Cardiac septum (tissue), 1 donor: Measurements from ENCODE around the gene L3HYPDH. TPM values are rescaled to one million over a fixed set of nuclear protein-coding genes. Genes with fewer than 3 reads are reported as not detected.

Experiments
- DNase-seq: peaks from one replicate; pipeline ENCODE4 v3.0.0-alpha.2; 2020; ENCODE audit warnings: low spot score
- intact Hi-C: fragments of 100-400 bp; cut with DNase I; formaldehyde crosslinking; loops from one replicate; pipeline ENCODE4 v1.14.0; 2022
- total RNA-seq: library from RNA; stranded (reverse); fragmentation: NEBNext Ultra II Directional; extraction: Animal tissue kit (Norgen Biotek cat#: 25700); gene quantifications from one replicate; pipeline ENCODE4 v1.2.1, GENCODE V29; 2021
- donor health status: DM: no; HTN: no; CAD: no.

The L3HYPDH gene
- total RNA-seq, 1 donor from 2014 or later: 20.3 TPM

DNA sequence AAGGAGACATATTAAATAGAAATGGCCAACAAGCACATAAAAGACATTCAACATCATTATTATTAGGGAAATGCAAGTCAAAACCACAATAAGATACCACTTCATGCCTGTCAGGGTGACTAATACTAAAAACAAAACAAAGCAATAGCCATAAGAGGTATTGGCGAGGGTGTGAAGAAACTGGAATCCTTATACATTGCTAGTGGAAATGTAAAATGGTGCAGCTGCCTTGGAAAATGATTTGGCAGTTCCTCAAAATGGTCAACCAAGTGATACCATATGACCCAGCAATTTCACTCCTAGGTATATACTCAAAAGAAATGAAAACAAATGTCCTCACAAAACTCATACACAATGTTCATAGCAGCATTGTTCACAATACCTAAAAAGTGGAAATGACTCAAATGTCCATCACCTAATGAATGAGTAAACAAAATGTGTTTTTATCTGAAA lies 46.0 kb downstream of the L3HYPDH start:
- no peak for DNase-seq
- intact Hi-C loops: no loop called here

DNA sequence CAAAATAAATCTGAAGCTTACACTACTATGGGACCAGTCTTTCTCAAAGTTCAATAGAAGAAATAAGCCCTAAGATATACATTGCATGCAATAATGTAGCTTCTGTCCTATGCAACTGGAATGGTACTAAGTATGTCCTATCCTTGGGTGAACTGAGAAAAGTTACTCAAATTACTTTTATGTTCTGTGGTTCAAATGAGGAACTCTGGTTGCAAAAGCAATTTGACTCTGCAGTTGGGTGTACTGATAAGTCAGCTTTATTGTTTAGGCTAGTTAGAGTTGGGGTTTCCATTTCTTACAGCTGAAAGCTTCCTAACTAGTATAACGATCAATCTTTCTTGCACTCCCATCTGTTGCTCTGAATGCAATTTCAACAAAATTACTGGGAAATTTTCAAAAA lies 48.2 kb downstream of the L3HYPDH start:
- intact Hi-C loops: no loop called here
- DNase-seq: no peak

DNA sequence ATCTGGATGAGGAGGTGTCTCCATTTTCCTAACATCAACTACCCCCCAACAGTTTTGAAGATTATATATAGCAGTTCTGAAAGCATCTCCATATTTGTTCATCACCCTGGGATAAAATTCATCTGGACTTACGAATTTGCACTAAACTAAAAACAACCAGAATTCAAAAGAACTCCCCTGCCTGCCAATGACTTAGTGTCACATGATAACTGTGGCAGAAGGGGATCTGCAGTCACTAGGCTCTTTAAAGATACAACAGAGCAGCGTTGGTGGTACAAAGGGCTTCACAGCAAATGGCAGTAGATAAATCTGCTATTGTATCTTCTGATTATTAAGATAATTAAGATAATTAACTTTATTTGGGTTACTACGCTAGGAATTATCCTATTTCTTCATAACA lies 49.1 kb downstream of the L3HYPDH start:
- intact Hi-C loops: no loop called here

DNA sequence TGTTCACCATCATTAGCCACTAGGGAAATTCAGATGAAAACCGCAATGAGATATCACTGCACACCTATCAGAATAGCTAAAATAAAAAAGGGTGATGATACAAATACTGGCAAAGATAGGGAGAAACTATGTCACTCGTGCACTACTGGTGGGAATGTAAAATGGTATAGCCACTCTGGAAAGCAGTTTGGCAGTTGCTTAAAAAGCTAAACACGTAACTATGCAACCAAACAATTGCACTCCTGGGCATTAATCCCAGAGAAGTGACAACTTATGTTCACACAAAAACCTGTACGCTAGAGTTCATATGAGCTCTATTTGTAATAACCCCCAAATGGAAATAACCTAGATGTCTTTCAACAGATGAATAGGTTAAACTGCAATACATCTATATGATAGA lies 54.4 kb downstream of the L3HYPDH start:
- DNase-seq: no peak
- intact Hi-C loops: loop anchor here (5.0 to 10.0 kb wide), 2 partner anchors 97 to 295 kb away; no protein-coding TSS in a partner anchor

More for the DNA sequence above, 49.1 kb downstream of the L3HYPDH start:
- DNase-seq: no peak

DNA sequence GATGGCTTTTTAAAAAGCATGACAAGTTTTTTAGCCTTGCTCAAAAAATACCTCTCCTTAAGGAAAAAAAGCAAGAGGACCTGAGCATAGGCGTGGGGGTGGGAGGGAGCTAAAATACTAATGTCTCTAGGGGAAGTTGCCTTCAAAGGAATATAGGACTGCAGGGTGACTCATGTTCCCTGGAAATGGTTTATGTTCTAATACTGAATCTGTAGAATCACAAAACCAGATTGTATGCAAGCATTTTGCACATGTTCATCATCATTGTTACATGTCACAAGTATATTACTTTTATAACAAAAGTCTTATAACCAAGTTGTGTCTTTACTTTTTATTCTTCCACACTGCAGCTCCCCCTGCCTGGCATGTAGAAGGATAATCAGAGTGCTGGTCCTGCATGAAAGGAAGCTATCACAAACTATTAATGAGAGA lies 55.6 kb downstream of the L3HYPDH start:
- intact Hi-C loops: loop anchor here (5.0 to 10.0 kb wide), 2 partner anchors 96 to 294 kb away; no protein-coding TSS in a partner anchor
- no peak for DNase-seq

DNA sequence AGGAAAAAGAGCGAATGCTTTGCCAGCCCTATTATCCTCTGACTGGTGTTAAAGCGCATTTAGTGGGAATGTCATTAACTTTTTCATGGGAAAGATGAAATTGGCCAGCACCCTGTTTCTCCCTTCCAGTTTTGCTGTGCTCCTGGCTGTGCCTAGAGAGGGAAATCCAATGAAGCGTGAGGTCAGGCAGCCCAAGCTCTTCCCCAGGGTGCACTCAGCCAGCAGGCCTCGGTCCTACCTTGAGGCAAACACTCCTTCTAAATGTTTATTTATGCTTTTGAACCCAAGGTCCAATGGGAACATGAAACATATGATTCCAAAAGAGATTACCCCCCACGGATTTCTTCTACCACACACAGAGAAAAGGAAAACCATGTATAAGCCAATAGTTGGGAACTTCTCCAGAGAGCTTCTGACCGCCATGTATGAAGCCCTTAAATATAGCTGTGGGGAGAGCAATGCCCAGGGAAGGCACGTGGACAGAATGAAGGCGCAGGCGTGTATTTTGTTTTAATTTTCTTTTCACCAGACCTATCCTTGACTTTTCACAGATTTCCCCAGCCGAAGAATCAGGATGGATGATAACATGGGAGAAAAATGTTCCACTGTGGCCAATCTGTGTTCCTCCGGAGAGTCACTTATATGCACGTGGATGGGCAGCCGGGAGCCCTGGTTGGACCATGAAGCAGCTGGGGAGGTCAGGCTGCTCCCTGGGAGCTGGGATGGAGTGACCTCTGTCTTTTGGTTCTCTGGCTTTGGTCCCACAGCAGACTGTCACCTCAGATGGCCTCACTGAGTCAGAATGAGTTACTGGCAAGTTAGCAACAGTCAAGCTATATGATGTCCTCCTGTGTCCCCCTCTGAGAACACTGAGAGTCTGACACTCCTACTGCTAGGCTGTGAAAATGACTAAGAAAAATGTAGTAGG lies 56.3 kb downstream of the L3HYPDH start:
- intact Hi-C loops: loop anchor here (5.0 to 10.0 kb wide), 2 partner anchors 96 to 293 kb away; no protein-coding TSS in a partner anchor

DNA sequence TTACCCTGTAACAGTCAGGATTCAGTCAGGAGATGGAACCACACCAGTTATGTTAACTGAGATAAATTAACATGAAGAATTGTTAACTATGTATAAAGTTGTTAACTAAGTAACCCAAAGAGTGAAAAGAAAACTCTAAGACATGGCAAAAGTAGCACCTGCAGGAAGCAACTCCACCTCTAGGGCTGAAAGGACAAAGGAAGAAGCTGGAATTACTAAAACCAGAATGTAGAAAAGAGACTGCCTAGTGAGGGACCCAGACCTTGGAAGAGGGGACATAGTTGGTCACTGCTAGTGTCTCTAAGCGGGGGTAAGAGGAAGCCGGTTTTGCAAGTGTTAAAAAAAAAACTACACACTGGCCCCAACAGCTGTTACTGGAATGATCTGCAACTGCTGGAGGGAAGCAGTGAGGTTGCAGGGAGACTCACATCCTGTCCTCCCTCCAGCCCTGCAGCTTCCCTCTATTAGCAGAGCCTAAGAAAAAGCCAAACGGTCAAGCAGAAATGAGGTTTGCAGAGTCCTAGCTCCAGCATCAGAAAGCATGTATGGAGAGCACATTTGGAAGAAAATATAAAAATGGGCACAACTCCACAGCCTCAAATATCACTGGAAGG lies 58.8 kb downstream of the L3HYPDH start:
- intact Hi-C loops: loop anchor here (5.0 to 10.0 kb wide), 2 partner anchors 93 to 291 kb away; no protein-coding TSS in a partner anchor
- DNase-seq: no peak

More for the DNA sequence above, 56.3 kb downstream of the L3HYPDH start:
- DNase-seq: peak; percentile 78

DNA sequence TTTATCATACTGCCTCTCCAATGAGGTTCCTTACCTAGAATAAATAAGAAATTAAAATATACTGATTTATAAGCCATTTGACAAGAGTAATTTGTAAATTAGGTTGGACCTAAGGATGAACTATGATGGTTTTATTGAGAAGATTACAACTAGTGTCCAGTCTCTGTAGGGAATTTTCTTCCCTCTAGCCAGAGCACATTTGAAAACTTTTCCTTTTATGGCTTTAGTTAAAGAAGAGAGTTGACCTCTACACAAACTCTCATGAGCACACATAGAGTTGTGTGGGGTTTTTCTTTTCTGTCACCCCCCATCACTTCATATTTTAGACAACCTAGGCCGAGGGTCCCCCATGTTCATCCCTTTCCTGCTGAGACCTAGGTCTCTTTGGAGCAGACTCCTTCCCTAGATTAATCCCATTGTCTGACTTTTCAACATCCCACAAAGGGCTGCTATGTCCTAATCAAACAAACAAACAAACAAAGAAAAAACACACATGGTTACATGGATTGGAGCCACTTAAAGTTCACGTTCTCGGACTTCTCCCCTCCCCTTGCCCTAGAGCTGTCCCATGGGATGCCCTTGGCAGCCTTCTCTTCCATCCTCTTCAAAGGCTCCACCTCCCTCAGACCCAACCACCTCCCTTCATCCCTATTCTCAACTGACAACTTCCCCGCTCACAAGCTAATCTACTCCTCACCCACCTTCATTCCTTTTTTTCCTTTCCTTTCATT lies 59.7 kb downstream of the L3HYPDH start:
- intact Hi-C loops: loop anchor here (5.0 to 10.0 kb wide), 2 partner anchors 92 to 290 kb away; no protein-coding TSS in a partner anchor
- no peak for DNase-seq

Other genes with a start within 250 kb of the L3HYPDH start
- gene GPR135, start 19.0 kb downstream of the L3HYPDH start, total RNA-seq: 3.2 TPM
- gene JKAMP, start 109 bp upstream of the L3HYPDH start, total RNA-seq: 21.1 TPM
- not detected for gene CCDC175, start 92.4 kb upstream of the L3HYPDH start, total RNA-seq